SH-SY5Y (cell line): ENCODE results near the gene ITPK1.

Experiments
- GATA2 ChIP-seq: IDR thresholded peaks from 2 replicates; pipeline ENCODE4 v1.6.1; 2011; ENCODE audit warnings: mild to moderate bottlenecking, low read depth, low read length
- GATA3 ChIP-seq: IDR thresholded peaks from 2 replicates; pipeline ENCODE4 v1.6.1; 2011; ENCODE audit warnings: low read depth, mild to moderate bottlenecking, low read length, moderate library complexity

- TF ChIP-seq GATA2: no peak
- TF ChIP-seq GATA3: no peak
Measured at GRCh38 chr14:93132472-93133065, 16.8 kb upstream of the ITPK1 start.
